K562 (cell line): ENCODE data around the gene TARS1.

Experiments used
- BHLHE40 ChIP-seq: IDR thresholded peaks from 2 replicates; pipeline ENCODE4 v1.6.1; 2011; ENCODE audit warnings: low read length, improper control_type of control experiment
- CHD2 ChIP-seq: IDR thresholded peaks from 2 replicates; pipeline ENCODE4 v1.6.1; 2011; ENCODE audit warnings: low read depth, low read length
- CTCF ChIP-seq, 3 experiments: IDR thresholded peaks in 2 of 3; conservative IDR thresholded peaks in 1 of 3; 2 replicates each; pipeline ENCODE4 v1.5.1; 2011 to 2012; ENCODE audit warnings: low read length in 3 of 3, mild to moderate bottlenecking in 3 of 3, control low read depth in 2 of 3, improper control_type of control experiment in 1 of 3, inconsistent platforms in 1 of 3, low read depth in 1 of 3, mixed read lengths in 1 of 3, moderate library complexity in 1 of 3; ENCODE audit not compliant: insufficient read depth in 2 of 3
- POLR2AphosphoS5 ChIP-seq: IDR thresholded peaks from 2 replicates; pipeline ENCODE4 v1.6.1; 2011; ENCODE audit warnings: mild to moderate bottlenecking, low read depth, low read length, moderate library complexity; ENCODE audit not compliant: control insufficient read depth, insufficient read depth
- WHSC1 ChIP-seq: IDR thresholded peaks from one replicate; pipeline ENCODE4 v1.6.1; 2012; ENCODE audit warnings: low read length, control low read depth, inconsistent platforms
- ZNF3 ChIP-seq: fragments of 250-450 bp; sonication (Bioruptor Pico); IDR thresholded peaks from 2 replicates; pipeline ENCODE4 v1.5.0; 2021; ENCODE audit warnings: mild to moderate bottlenecking, moderate library complexity
- TF ChIP-seq, protein P1 (sequence below), 2 experiments: fragments of 450-650 bp in 1 of 2; sonication (generic) in 1 of 2; formaldehyde crosslinking in 1 of 2; IDR thresholded peaks in 1 of 2; conservative IDR thresholded peaks in 1 of 2; 2 replicates each; pipeline versions ENCODE4 v1.6.1 to v1.8.1; 2016 to 2023; ENCODE audit warnings: mild to moderate bottlenecking in 2 of 2, moderate library complexity in 2 of 2, inconsistent platforms in 1 of 2, missing genetic modification reagents in 1 of 2
- TF ChIP-seq, protein P2 (sequence below): fragments of 450-650 bp; conservative IDR thresholded peaks from 2 replicates; pipeline ENCODE4 v1.6.1; 2016; ENCODE audit warnings: missing genetic modification characterization, low read depth, mild to moderate bottlenecking, missing compliant biosample characterization, moderate library complexity
- TF ChIP-seq, protein P3 (sequence below): fragments of 250-450 bp; sonication (Bioruptor Pico); IDR thresholded peaks from 2 replicates; pipeline ENCODE4 v1.8.0; 2021; ENCODE audit warnings: moderate library complexity, mild to moderate bottlenecking, inconsistent platforms

GRCh38 chr5:33488558-33489355 is 48.0 kb downstream of the TARS1 start:
- TF ChIP-seq, protein P1, sequence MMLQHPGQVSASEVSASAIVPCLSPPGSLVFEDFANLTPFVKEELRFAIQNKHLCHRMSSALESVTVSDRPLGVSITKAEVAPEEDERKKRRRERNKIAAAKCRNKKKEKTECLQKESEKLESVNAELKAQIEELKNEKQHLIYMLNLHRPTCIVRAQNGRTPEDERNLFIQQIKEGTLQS (IDR thresholded peaks at IDR 0.05), result no peak
- TF ChIP-seq, protein P1 (CRISPR knock-in tag; conservative IDR thresholded peaks at IDR 0.05), result no peak
- TF ChIP-seq CTCF (IDR thresholded peaks at IDR 0.05 in 2 of 3, conservative IDR thresholded peaks at IDR 0.05 in 1 of 3; ENCODE audit: insufficient read depth in 2 of 3, low read depth in 1 of 3, low read length in 3 of 3) (no peak), ZNF3 (CRISPR knock-in tag) (no peak), WHSC1 (no peak), POLR2AphosphoS5 (no peak), CHD2 (no peak), BHLHE40 (no peak)
- TF ChIP-seq, protein P2, sequence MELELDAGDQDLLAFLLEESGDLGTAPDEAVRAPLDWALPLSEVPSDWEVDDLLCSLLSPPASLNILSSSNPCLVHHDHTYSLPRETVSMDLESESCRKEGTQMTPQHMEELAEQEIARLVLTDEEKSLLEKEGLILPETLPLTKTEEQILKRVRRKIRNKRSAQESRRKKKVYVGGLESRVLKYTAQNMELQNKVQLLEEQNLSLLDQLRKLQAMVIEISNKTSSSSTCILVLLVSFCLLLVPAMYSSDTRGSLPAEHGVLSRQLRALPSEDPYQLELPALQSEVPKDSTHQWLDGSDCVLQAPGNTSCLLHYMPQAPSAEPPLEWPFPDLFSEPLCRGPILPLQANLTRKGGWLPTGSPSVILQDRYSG, result no peak
- TF ChIP-seq, protein P3, sequence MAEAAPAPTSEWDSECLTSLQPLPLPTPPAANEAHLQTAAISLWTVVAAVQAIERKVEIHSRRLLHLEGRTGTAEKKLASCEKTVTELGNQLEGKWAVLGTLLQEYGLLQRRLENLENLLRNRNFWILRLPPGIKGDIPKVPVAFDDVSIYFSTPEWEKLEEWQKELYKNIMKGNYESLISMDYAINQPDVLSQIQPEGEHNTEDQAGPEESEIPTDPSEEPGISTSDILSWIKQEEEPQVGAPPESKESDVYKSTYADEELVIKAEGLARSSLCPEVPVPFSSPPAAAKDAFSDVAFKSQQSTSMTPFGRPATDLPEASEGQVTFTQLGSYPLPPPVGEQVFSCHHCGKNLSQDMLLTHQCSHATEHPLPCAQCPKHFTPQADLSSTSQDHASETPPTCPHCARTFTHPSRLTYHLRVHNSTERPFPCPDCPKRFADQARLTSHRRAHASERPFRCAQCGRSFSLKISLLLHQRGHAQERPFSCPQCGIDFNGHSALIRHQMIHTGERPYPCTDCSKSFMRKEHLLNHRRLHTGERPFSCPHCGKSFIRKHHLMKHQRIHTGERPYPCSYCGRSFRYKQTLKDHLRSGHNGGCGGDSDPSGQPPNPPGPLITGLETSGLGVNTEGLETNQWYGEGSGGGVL (CRISPR knock-in tag), result no peak
